ENCODE data around the gene NFIB.

Gene NFIB

DNA sequence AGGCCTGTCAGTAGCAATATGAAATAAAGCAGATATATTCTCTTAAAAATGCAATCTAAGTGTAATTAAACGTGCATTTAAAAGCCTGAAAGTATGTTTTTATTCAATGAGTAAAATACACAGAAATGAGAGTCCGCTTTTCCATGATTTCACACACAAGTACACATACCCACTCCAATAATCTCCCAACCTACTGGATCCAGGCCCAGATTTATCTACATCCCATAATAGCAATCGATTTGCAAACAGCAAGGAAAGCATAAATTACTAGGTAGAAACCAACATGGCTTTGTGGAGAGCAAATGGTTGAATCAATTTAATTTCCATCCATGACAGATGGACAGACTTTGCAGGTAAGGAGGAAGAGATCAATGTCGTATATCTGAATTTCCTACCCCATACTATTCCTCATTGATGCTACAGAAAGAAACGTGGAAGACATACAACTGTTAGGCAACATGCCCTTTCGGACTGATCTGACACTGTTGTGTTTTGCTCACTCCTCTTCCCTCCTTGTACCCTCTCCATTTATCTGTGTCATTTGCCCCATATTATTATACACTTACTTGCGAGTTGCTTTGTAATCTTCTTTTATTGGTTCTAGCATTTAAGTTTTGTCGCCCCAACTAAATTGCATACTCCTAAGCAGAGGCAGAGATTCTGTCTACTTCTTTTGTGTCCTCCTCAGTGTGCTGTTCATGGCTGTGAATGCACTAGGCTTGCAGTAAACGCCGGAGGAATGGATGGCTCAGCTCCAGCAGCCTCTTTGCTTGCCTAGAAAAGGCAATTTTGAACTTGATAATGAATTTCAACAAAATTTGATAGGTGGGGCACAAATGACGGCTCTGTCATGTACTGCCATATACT is 133.6 kb downstream of the NFIB start:
- DNase-seq, result no peak

- DNase-seq, result no peak
Observed at GRCh38 chr9:14179449-14179848, 134.5 kb downstream of the NFIB start.

GRCh38 chr9:14175778-14176177 is 138.2 kb downstream of the NFIB start:
- no peak for DNase-seq

DNA sequence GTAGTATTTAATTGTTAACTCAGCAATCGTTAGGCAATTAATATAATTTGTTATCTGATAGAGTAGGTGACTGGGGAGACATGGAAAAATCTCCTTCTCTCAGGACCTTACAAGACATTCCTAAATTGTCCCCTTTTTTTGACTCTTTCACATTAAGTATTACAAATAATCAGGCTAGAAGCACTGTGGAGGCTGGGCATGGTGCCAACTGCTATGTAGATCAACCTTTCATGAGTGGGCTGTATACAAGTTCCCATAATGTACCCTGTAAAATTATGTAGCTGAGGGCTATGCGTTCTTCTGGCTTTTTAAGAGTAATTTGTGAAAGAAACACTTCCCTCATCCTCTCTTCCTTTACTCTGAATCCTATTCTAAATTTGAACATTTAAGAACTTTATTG is 140.2 kb downstream of the NFIB start:
- no peak for DNase-seq

- DNase-seq, result no peak
Observed at GRCh38 chr9:14170973-14171596, 142.9 kb downstream of the NFIB start.

GRCh38 chr9:14170392-14170931 is 143.5 kb downstream of the NFIB start:
- no peak for DNase-seq

DNA sequence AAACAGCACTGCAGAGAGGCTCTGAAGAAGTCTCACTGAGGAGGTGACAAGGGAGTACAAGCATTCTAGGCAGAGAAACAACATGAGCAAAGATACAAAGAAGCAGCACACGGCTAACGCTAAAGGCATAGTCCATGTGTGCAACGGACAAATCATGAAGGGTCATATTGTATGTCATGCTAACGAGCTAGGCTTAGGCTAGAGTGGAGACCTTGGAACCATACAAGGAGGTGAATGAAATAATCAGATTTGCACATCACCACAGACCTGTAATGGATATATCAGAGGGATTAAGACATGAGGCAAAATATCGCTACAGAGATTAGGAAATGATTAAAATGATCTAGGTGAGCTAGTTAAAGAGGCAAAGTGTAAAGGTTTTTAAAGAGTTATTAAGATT is 145.6 kb downstream of the NFIB start:
- no peak for DNase-seq

DNA sequence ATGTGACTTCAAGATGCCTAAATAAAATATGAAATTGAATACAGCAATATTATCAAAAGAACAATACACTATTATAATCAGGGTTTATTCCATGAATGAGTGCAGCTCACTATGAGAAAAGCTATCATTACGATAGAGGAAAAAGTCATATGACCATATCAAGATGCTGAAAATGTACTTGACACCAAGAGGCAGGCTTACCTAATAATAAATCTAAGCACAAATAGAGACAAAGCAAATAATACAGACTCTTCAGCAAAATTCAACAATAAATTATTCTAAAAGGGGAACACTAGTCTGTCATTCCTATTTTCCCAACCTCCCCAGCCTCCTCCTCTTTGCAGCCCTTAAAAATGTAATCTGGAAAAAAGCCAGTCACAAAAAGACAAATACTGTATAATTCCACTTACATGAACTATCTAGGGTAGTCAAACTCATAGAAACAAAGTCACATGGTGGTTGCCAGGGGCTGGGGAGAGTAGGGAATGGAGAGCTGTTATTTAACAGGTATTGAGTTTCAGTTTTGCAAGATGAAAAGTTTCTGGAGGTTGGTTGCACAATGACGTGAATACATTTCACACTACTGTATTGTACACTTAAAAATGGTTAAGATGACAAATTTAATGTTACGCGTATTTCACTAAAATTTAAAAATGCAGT is 148.4 kb downstream of the NFIB start:
- no peak for DNase-seq

- DNase-seq, result no peak
Observed at GRCh38 chr9:14164908-14165307, 149.0 kb downstream of the NFIB start.

- no peak for DNase-seq
Observed at GRCh38 chr9:14159440-14160216, 154.3 kb downstream of the NFIB start.

- DNase-seq, result no peak
Observed at GRCh38 chr9:14158916-14159315, 155.0 kb downstream of the NFIB start.

GRCh38 chr9:14158136-14158813 is 155.7 kb downstream of the NFIB start:
- no peak for DNase-seq

DNA sequence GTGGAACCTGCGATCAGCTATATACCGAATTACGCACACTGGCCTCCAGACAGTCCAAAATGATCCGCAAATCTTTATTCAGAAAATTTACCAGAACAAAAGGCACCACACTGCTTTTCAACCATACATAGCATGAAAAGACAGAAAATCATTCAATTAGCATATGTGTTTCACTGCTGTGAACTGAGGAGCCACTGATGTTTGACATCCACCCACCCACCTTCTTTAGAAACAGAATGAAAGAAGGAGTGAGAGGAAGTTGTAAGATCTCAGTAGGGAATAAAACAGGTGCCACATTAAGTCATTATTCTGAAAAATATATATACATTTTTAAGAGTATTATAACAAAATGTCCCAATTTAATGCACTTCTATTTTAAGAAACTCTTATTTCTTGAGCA is 156.8 kb downstream of the NFIB start:
- DNase-seq, result no peak

- DNase-seq, result no peak
Observed at GRCh38 chr9:14156046-14156445, 157.9 kb downstream of the NFIB start.

DNA sequence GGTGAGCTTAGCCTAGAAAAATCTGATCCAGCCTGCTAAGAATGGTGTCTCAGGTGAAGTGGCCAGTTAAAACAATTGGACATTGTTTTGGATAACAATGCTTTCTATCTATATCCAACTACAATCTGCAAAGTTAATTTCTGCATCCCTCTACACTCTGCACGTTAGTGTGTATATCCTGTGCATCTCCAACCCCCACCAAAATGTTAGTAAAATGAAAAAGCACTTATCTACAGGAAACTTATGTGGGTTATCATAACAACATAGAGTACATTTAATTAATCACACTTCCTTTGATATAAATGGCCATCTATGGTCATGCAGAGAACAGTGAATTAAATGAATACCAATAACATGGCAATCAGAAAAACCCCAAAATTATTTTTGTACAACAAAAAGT is 158.7 kb downstream of the NFIB start:
- no peak for DNase-seq

- DNase-seq, result no peak
Observed at GRCh38 chr9:14153310-14153720, 160.6 kb downstream of the NFIB start.

DNA sequence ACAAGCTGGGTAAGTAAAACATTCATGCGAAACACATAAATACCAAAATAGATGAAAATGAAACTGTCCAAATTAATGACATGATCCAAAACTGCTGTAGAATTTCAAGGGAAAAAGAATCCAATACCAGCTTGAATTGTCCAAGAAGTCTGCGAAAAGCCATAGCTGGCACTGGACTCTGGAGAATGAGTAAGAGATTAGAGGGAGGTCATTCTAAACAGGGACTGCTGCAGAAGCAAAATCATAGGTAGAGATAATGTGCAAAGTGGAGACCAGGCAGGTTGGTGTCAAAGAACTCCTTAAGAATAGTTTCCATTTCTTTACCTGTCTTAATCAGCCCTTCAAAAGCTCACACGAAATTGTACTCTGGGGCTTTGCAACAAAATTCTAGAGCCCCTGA is 162.5 kb downstream of the NFIB start:
- DNase-seq, result no peak

GRCh38 chr9:14148501-14149103 is 165.3 kb downstream of the NFIB start:
- DNase-seq, result no peak

GRCh38 chr9:14147738-14148137 is 166.2 kb downstream of the NFIB start:
- DNase-seq, result no peak

GRCh38 chr9:14146201-14146874 is 167.6 kb downstream of the NFIB start:
- no peak for DNase-seq

- no peak for DNase-seq
Observed at GRCh38 chr9:14144215-14144614, 169.7 kb downstream of the NFIB start.
